Measurements from ENCODE around the gene CYP2S1. TPM values are rescaled to one million over a fixed set of nuclear protein-coding genes. Genes with fewer than 3 reads are reported as not detected.
"Not testable (repeated sequence)": the region's sequence is repeated elsewhere in the genome, so short reads cannot be mapped to it uniquely, and the experiment has no call there.

Gene CYP2S1
- not detected for polyA plus RNA-seq (ENCODE audit: low read depth in 6 of 6)

GRCh38 chr19:41192574-41193429, at the start of gene CYP2S1:
Gene CYP2S1, plus strand, starts transcription at chr19:41193219. Its CDS starts 46 bp downstream, at chr19:41193265.
- H3K9me3 Mint-ChIP-seq, result no peaks in the 10 kb centered on the region
- H3K36me3 Mint-ChIP-seq, result no peaks in the 10 kb centered on the region
- DNase-seq (no peak), ATAC-seq (ENCODE audit: low read depth in 2 of 2) (peak in 1 of 2 donors; percentile 14)
- H3K27ac Mint-ChIP-seq, result peak within 1 kb of the TSS in 1 of 6 donors; percentile 74
- peaks cover 4 to 10% (median 8%) of the 10 kb centered on the region in 3 donors for H3K4me1 Mint-ChIP-seq
- no peak within 1 kb of the TSS for H3K4me3 Mint-ChIP-seq
- H3K27me3 Mint-ChIP-seq, result peaks cover 49 to 86% (median 72%) of the 10 kb centered on the region in 3 donors

GRCh38 chr19:41144403-41144802, 48.6 kb upstream of the CYP2S1 start:
- Mint-ChIP-seq H3K4me1 (no peaks in the 10 kb centered on the region), H3K9me3 (no peaks in the 10 kb centered on the region), H3K4me3 (no peak overlapping the region), H3K27ac (peak overlapping the region in 1 of 6 donors; percentile 37), H3K36me3 (no peaks in the 10 kb centered on the region), H3K27me3 (peaks cover 5 to 15% (median 9%) of the 10 kb centered on the region in 3 donors)
- DNase-seq (peak; percentile 65), ATAC-seq (ENCODE audit: low read depth in 2 of 2) (peak; percentile 83 to 91)

GRCh38 chr19:41149831-41150230, 43.2 kb upstream of the CYP2S1 start:
- DNase-seq, result no peak
- no peaks in the 10 kb centered on the region for H3K9me3 Mint-ChIP-seq
- H3K27ac Mint-ChIP-seq, result no peak overlapping the region
- no peaks in the 10 kb centered on the region for H3K36me3 Mint-ChIP-seq
- H3K4me1 Mint-ChIP-seq, result no peaks in the 10 kb centered on the region
- no peak for ATAC-seq (ENCODE audit: low read depth in 2 of 2)
- peaks cover 5 to 28% (median 12%) of the 10 kb centered on the region in 3 donors for H3K27me3 Mint-ChIP-seq
- no peak overlapping the region for H3K4me3 Mint-ChIP-seq

GRCh38 chr19:41150986-41151385, 42.0 kb upstream of the CYP2S1 start:
- H3K27me3 Mint-ChIP-seq, result peaks cover 5 to 28% (median 12%) of the 10 kb centered on the region in 3 donors
- H3K36me3 Mint-ChIP-seq; H3K9me3 Mint-ChIP-seq; ATAC-seq (ENCODE audit: low read depth in 2 of 2); H3K27ac Mint-ChIP-seq; H3K4me1 Mint-ChIP-seq; DNase-seq; H3K4me3 Mint-ChIP-seq: not testable (repeated sequence)

- ATAC-seq (ENCODE audit: low read depth in 2 of 2), result no peak
- H3K4me3 Mint-ChIP-seq, result no peak overlapping the region
- no peak overlapping the region for H3K27ac Mint-ChIP-seq
- H3K27me3 Mint-ChIP-seq, result peaks cover 6 to 13% (median 7%) of the 10 kb centered on the region in 3 donors
- DNase-seq, result no peak
- peaks cover 0 to 11% (median 7%) of the 10 kb centered on the region in 7 donors for H3K9me3 Mint-ChIP-seq
- H3K4me1 Mint-ChIP-seq, result no peaks in the 10 kb centered on the region
- no peaks in the 10 kb centered on the region for H3K36me3 Mint-ChIP-seq
Observed at GRCh38 chr19:41154060-41154459, 39.0 kb upstream of the CYP2S1 start.

- Mint-ChIP-seq H3K9me3 (peaks cover 0 to 11% (median 7%) of the 10 kb centered on the region in 7 donors), H3K27ac (peak overlapping the region in 1 of 6 donors; percentile 76)
- no peak for ATAC-seq (ENCODE audit: low read depth in 2 of 2)
Observed at GRCh38 chr19:41156207-41156606, 36.8 kb upstream of the CYP2S1 start.

GRCh38 chr19:41159881-41160280, 33.1 kb upstream of the CYP2S1 start:
- no peak overlapping the region for H3K27ac Mint-ChIP-seq
- no peak overlapping the region for H3K4me3 Mint-ChIP-seq
- no peak for ATAC-seq (ENCODE audit: low read depth in 2 of 2)
- DNase-seq, result no peak
- no peaks in the 10 kb centered on the region for H3K4me1 Mint-ChIP-seq
- peaks cover 0 to 7% (median 0%) of the 10 kb centered on the region in 3 donors for H3K27me3 Mint-ChIP-seq
- no peaks in the 10 kb centered on the region for H3K36me3 Mint-ChIP-seq
- peaks cover 0 to 11% (median 7%) of the 10 kb centered on the region in 7 donors for H3K9me3 Mint-ChIP-seq

More at GRCh38 chr19:41156207-41156606, 36.8 kb upstream of the CYP2S1 start:
- Mint-ChIP-seq H3K4me3 (no peak overlapping the region), H3K36me3 (no peaks in the 10 kb centered on the region), H3K4me1 (no peaks in the 10 kb centered on the region), H3K27me3 (peaks cover 6 to 8% (median 7%) of the 10 kb centered on the region in 3 donors)
- no peak for DNase-seq

GRCh38 chr19:41161903-41162302, 31.1 kb upstream of the CYP2S1 start:
- no peak for DNase-seq
- no peak overlapping the region for H3K4me3 Mint-ChIP-seq
- H3K9me3 Mint-ChIP-seq, result no peaks in the 10 kb centered on the region
- no peaks in the 10 kb centered on the region for H3K4me1 Mint-ChIP-seq
- H3K36me3 Mint-ChIP-seq, result no peaks in the 10 kb centered on the region
- H3K27ac Mint-ChIP-seq, result no peak overlapping the region
- no peak for ATAC-seq (ENCODE audit: low read depth in 2 of 2)
- H3K27me3 Mint-ChIP-seq, result peaks cover 0 to 7% (median 0%) of the 10 kb centered on the region in 3 donors

- Mint-ChIP-seq H3K27me3 (peaks cover 8 to 24% (median 12%) of the 10 kb centered on the region in 3 donors), H3K36me3 (no peaks in the 10 kb centered on the region), H3K4me1 (no peaks in the 10 kb centered on the region), H3K27ac (peak overlapping the region in 1 of 6 donors; percentile 13), H3K9me3 (no peaks in the 10 kb centered on the region), H3K4me3 (no peak overlapping the region)
- no peak for DNase-seq
- no peak for ATAC-seq (ENCODE audit: low read depth in 2 of 2)
Observed at GRCh38 chr19:41166944-41167804, 25.8 kb upstream of the CYP2S1 start.

- Mint-ChIP-seq H3K36me3 (no peaks in the 10 kb centered on the region), H3K4me1 (peaks cover 7 to 13% (median 8%) of the 10 kb centered on the region in 3 donors), H3K4me3 (no peak overlapping the region), H3K27ac (peak overlapping the region in 1 of 6 donors; percentile 58), H3K9me3 (no peaks in the 10 kb centered on the region), H3K27me3 (peaks cover 14 to 41% (median 36%) of the 10 kb centered on the region in 3 donors)
- DNase-seq, result no peak
- ATAC-seq (ENCODE audit: low read depth in 2 of 2), result no peak
Observed at GRCh38 chr19:41172297-41173164, 20.5 kb upstream of the CYP2S1 start.

- DNase-seq (no peak), ATAC-seq (ENCODE audit: low read depth in 2 of 2) (no peak)
- Mint-ChIP-seq H3K27me3 (peaks cover 10 to 30% (median 27%) of the 10 kb centered on the region in 3 donors), H3K4me1 (peaks cover 7 to 13% (median 8%) of the 10 kb centered on the region in 3 donors), H3K9me3 (no peaks in the 10 kb centered on the region), H3K36me3 (no peaks in the 10 kb centered on the region), H3K4me3 (peak overlapping the region in 1 of 8 donors; percentile 44), H3K27ac (peak overlapping the region in 2 of 6 donors; percentile 16 to 26)
Observed at GRCh38 chr19:41174297-41174928, 18.6 kb upstream of the CYP2S1 start.
